IMR-90 (cell line): ENCODE results near the gene NOL8.

Experiments
- CEBPB ChIP-seq: IDR thresholded peaks from 2 replicates; pipeline ENCODE4 v1.6.1; 2012; ENCODE audit warnings: low read depth, low read length, improper control_type of control experiment
- CHD1 ChIP-seq: IDR thresholded peaks from 2 replicates; pipeline ENCODE4 v1.6.1; 2012; ENCODE audit warnings: low read depth, low read length, improper control_type of control experiment
- POLR2A ChIP-seq: IDR thresholded peaks from 2 replicates; pipeline ENCODE4 v1.6.1; 2012; ENCODE audit warnings: mild to moderate bottlenecking, low read depth, low read length
- RCOR1 ChIP-seq: IDR thresholded peaks from 2 replicates; pipeline ENCODE4 v1.6.1; 2012; ENCODE audit warnings: mild to moderate bottlenecking, low read length, improper control_type of control experiment; ENCODE audit not compliant: insufficient replicate concordance
- SMC3 ChIP-seq: fragments of 150-350 bp; IDR thresholded peaks from 2 replicates; pipeline ENCODE4 v1.6.1; 2016; ENCODE audit warnings: low read depth, mild to moderate bottlenecking, antibody characterized with exemption, low read length, moderate library complexity
- TF ChIP-seq, protein P1 (sequence below): conservative IDR thresholded peaks from 2 replicates; pipeline ENCODE4 v1.5.1; 2012; ENCODE audit warnings: mild to moderate bottlenecking, low read depth, low read length, improper control_type of control experiment

DNA sequence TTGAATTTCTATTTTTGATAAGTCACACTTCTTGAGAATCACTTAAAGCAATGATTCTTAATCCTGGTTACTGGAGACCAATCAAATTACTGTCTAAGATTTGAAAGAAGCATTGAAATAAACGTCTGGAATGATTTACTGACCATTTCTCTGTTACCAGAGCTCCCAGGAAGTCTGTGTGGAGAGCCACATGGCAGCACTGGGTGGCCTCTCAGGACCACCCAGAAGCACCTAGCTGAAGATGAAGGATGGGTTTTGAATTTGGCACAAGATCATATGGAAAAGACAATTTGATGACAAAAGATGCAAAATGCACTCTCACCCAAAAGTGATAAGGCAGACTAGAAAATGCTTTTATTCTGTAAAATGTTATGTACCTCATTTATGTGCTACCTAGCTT is 62.0 kb downstream of the NOL8 start:
- no peak for TF ChIP-seq CEBPB
- TF ChIP-seq, protein P1, sequence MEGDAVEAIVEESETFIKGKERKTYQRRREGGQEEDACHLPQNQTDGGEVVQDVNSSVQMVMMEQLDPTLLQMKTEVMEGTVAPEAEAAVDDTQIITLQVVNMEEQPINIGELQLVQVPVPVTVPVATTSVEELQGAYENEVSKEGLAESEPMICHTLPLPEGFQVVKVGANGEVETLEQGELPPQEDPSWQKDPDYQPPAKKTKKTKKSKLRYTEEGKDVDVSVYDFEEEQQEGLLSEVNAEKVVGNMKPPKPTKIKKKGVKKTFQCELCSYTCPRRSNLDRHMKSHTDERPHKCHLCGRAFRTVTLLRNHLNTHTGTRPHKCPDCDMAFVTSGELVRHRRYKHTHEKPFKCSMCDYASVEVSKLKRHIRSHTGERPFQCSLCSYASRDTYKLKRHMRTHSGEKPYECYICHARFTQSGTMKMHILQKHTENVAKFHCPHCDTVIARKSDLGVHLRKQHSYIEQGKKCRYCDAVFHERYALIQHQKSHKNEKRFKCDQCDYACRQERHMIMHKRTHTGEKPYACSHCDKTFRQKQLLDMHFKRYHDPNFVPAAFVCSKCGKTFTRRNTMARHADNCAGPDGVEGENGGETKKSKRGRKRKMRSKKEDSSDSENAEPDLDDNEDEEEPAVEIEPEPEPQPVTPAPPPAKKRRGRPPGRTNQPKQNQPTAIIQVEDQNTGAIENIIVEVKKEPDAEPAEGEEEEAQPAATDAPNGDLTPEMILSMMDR: no peak
- no peak for TF ChIP-seq POLR2A
- no peak for TF ChIP-seq SMC3
- TF ChIP-seq RCOR1: no peak
- no peak for TF ChIP-seq CHD1
